Esophagus mucosa (tissue), 1 donor: ENCODE results near the gene ADAMTSL3. TPM values are rescaled to one million over a fixed set of nuclear protein-coding genes. Genes with fewer than 3 reads are reported as not detected.
"Not testable (repeated sequence)": the region's sequence is repeated elsewhere in the genome, so short reads cannot be mapped to it uniquely, and the experiment has no call there.

ENCODE experiments used
- ATAC-seq: fragments of 200-7000 bp; cut with Tn5 transposase; one replicate; pipeline ENCODE4 v1.9.1; 2020
- total RNA-seq: library from RNA; stranded (reverse); gene quantifications from one replicate; pipeline ENCODE4 v1.2.4, GENCODE V29; 2023
- donor health status: DM: yes; HTN: yes; CAD: no.

ADAMTSL3 gene
- total RNA-seq, 1 donor from 2014 or later: 1.4 TPM

- ATAC-seq: not testable (repeated sequence)
Measured at GRCh38 chr15:83757291-83757690, 103.4 kb downstream of the ADAMTSL3 start.

GRCh38 chr15:83762367-83762766, 108.4 kb downstream of the ADAMTSL3 start:
- ATAC-seq: no peak

GRCh38 chr15:83764201-83764838, 110.4 kb downstream of the ADAMTSL3 start:
- no peak for ATAC-seq

- no peak for ATAC-seq
Measured at GRCh38 chr15:83766339-83766738, 112.4 kb downstream of the ADAMTSL3 start.

GRCh38 chr15:83767741-83768140, 113.8 kb downstream of the ADAMTSL3 start:
- no peak for ATAC-seq

- no peak for ATAC-seq
Measured at GRCh38 chr15:83769411-83769999, 115.6 kb downstream of the ADAMTSL3 start.

- no peak for ATAC-seq
Measured at GRCh38 chr15:83775738-83776137, 121.8 kb downstream of the ADAMTSL3 start.

- peak; percentile 29 for ATAC-seq
Measured at GRCh38 chr15:83776986-83777385, 123.1 kb downstream of the ADAMTSL3 start.

GRCh38 chr15:83783227-83783626, 129.3 kb downstream of the ADAMTSL3 start:
- no peak for ATAC-seq

- no peak for ATAC-seq
Measured at GRCh38 chr15:83784975-83785374, 131.1 kb downstream of the ADAMTSL3 start.

- no peak for ATAC-seq
Measured at GRCh38 chr15:83786336-83786735, 132.4 kb downstream of the ADAMTSL3 start.

GRCh38 chr15:83793069-83793468, 139.1 kb downstream of the ADAMTSL3 start:
- no peak for ATAC-seq

- no peak for ATAC-seq
Measured at GRCh38 chr15:83794209-83794608, 140.3 kb downstream of the ADAMTSL3 start.

- ATAC-seq: no peak
Measured at GRCh38 chr15:83809345-83809744, 155.4 kb downstream of the ADAMTSL3 start.

- peak; percentile 33 for ATAC-seq
Measured at GRCh38 chr15:83810110-83810509, 156.2 kb downstream of the ADAMTSL3 start.

- no peak for ATAC-seq
Measured at GRCh38 chr15:83813682-83814081, 159.8 kb downstream of the ADAMTSL3 start.

GRCh38 chr15:83815506-83815905, 161.6 kb downstream of the ADAMTSL3 start:
- no peak for ATAC-seq

- no peak for ATAC-seq
Measured at GRCh38 chr15:83816124-83816883, 162.4 kb downstream of the ADAMTSL3 start.

- no peak for ATAC-seq
Measured at GRCh38 chr15:83818591-83818990, 164.7 kb downstream of the ADAMTSL3 start.

GRCh38 chr15:83830381-83830780, 176.5 kb downstream of the ADAMTSL3 start:
- no peak for ATAC-seq

- ATAC-seq: peak; percentile 70
Measured at GRCh38 chr15:83833569-83833968, 179.6 kb downstream of the ADAMTSL3 start.

- no peak for ATAC-seq
Measured at GRCh38 chr15:83835479-83835878, 181.6 kb downstream of the ADAMTSL3 start.

GRCh38 chr15:83837945-83838571, 184.1 kb downstream of the ADAMTSL3 start:
- ATAC-seq: no peak
